Gastroesophageal sphincter (tissue), 3 donors: ENCODE data around the gene BRSK1.

ENCODE experiments used
- CTCF ChIP-seq, 4 experiments: fragments of 200-600 bp in 2 of 4; fragments of 450-650 bp in 2 of 4; sonication (generic) in 1 of 4; IDR thresholded peaks; one replicate each; pipeline ENCODE4 v1.5.1; 2017 to 2019; ENCODE audit warnings: antibody characterized with exemption in 4 of 4, mild to moderate bottlenecking in 2 of 4, moderate library complexity in 2 of 4
- EP300 ChIP-seq: sonication (generic); formaldehyde crosslinking; IDR thresholded peaks from one replicate; pipeline ENCODE4 v1.6.1; 2017; ENCODE audit warnings: antibody characterized with exemption, mild to moderate bottlenecking

- TF ChIP-seq CTCF (IDR thresholded peaks at IDR 0.05) (no peak), EP300 (no peak)
These were observed 17.9 kb upstream of the BRSK1 start for GRCh38 chr19:55265723-55266386.
